ENCODE data around the gene SPDYE2.
"Not testable (repeated sequence)": the region's sequence is repeated elsewhere in the genome, so short reads cannot be mapped to it uniquely, and the experiment has no call there.

SPDYE2 gene

GRCh38 chr7:102527822-102528793 is 22.9 kb upstream of the SPDYE2 start:
- DNase-seq (ENCODE audit: low read depth in 1 of 2, low spot score in 1 of 2); in situ Hi-C loops (cut with HindIII; ENCODE audit: low pct_unique_long_range_greater_than_20kb, low sequenced_read_pairs): not testable (repeated sequence)

- DNase-seq (ENCODE audit: low read depth in 1 of 2, low spot score in 1 of 2); in situ Hi-C loops (cut with HindIII; ENCODE audit: low pct_unique_long_range_greater_than_20kb, low sequenced_read_pairs): not testable (repeated sequence)
Measured at GRCh38 chr7:102531583-102531982, 19.4 kb upstream of the SPDYE2 start.

GRCh38 chr7:102532127-102532526 is 18.9 kb upstream of the SPDYE2 start:
- in situ Hi-C loops (cut with HindIII; ENCODE audit: low pct_unique_long_range_greater_than_20kb, low sequenced_read_pairs); DNase-seq (ENCODE audit: low read depth in 1 of 2, low spot score in 1 of 2): not testable (repeated sequence)

GRCh38 chr7:102535062-102535615 is 15.9 kb upstream of the SPDYE2 start:
- in situ Hi-C loops (cut with HindIII; ENCODE audit: low pct_unique_long_range_greater_than_20kb, low sequenced_read_pairs); DNase-seq (ENCODE audit: low read depth in 1 of 2, low spot score in 1 of 2): not testable (repeated sequence)

- DNase-seq (ENCODE audit: low read depth in 1 of 2, low spot score in 1 of 2); in situ Hi-C loops (cut with HindIII; ENCODE audit: low pct_unique_long_range_greater_than_20kb, low sequenced_read_pairs): not testable (repeated sequence)
Measured at GRCh38 chr7:102540604-102541003, 10.4 kb upstream of the SPDYE2 start.

GRCh38 chr7:102542083-102542482 is 8.9 kb upstream of the SPDYE2 start:
- in situ Hi-C loops (cut with HindIII; ENCODE audit: low pct_unique_long_range_greater_than_20kb, low sequenced_read_pairs), result not testable (repeated sequence)

GRCh38 chr7:102542771-102543170 is 8.3 kb upstream of the SPDYE2 start:
- in situ Hi-C loops (cut with HindIII; ENCODE audit: low pct_unique_long_range_greater_than_20kb, low sequenced_read_pairs); DNase-seq (ENCODE audit: low read depth in 1 of 2, low spot score in 1 of 2): not testable (repeated sequence)

More at GRCh38 chr7:102542083-102542482, 8.9 kb upstream of the SPDYE2 start:
- not testable (repeated sequence) for DNase-seq (ENCODE audit: low read depth in 1 of 2, low spot score in 1 of 2)

- DNase-seq (ENCODE audit: low read depth in 1 of 2, low spot score in 1 of 2); in situ Hi-C loops (cut with HindIII; ENCODE audit: low pct_unique_long_range_greater_than_20kb, low sequenced_read_pairs): not testable (repeated sequence)
Measured at GRCh38 chr7:102543596-102543995, 7.4 kb upstream of the SPDYE2 start, which contains the start of gene UPK3BL2. Gene UPK3BL2, minus strand, starts transcription at chr7:102543696. Its CDS starts 60 bp downstream, at chr7:102543636.

GRCh38 chr7:102544372-102544771 is 6.7 kb upstream of the SPDYE2 start:
- DNase-seq (ENCODE audit: low read depth in 1 of 2, low spot score in 1 of 2); in situ Hi-C loops (cut with HindIII; ENCODE audit: low pct_unique_long_range_greater_than_20kb, low sequenced_read_pairs): not testable (repeated sequence)

GRCh38 chr7:102545288-102545687 is 5.7 kb upstream of the SPDYE2 start:
- DNase-seq (ENCODE audit: low read depth in 1 of 2, low spot score in 1 of 2); in situ Hi-C loops (cut with HindIII; ENCODE audit: low pct_unique_long_range_greater_than_20kb, low sequenced_read_pairs): not testable (repeated sequence)

- DNase-seq (ENCODE audit: low read depth in 1 of 2, low spot score in 1 of 2); in situ Hi-C loops (cut with HindIII; ENCODE audit: low pct_unique_long_range_greater_than_20kb, low sequenced_read_pairs): not testable (repeated sequence)
Measured at GRCh38 chr7:102546353-102546752, 4.7 kb upstream of the SPDYE2 start.

- DNase-seq (ENCODE audit: low read depth in 1 of 2, low spot score in 1 of 2); in situ Hi-C loops (cut with HindIII; ENCODE audit: low pct_unique_long_range_greater_than_20kb, low sequenced_read_pairs): not testable (repeated sequence)
Measured at GRCh38 chr7:102568620-102569019, 17.6 kb downstream of the SPDYE2 start.

GRCh38 chr7:102572261-102573239 is 21.5 kb downstream of the SPDYE2 start, which contains the start of gene POLR2J3:
Gene POLR2J3, minus strand, starts transcription at chr7:102572583. Its CDS starts 62 bp downstream, at chr7:102572521.
- in situ Hi-C loops (cut with HindIII; ENCODE audit: low pct_unique_long_range_greater_than_20kb, low sequenced_read_pairs), result not testable (repeated sequence)
- peak in 1 of 2 experiments; percentile 69 for DNase-seq (ENCODE audit: low read depth in 1 of 2, low spot score in 1 of 2)

- in situ Hi-C loops (cut with HindIII; ENCODE audit: low pct_unique_long_range_greater_than_20kb, low sequenced_read_pairs); DNase-seq (ENCODE audit: low read depth in 1 of 2, low spot score in 1 of 2): not testable (repeated sequence)
Measured at GRCh38 chr7:102574607-102575006, 23.6 kb downstream of the SPDYE2 start.

- DNase-seq (ENCODE audit: low read depth in 1 of 2, low spot score in 1 of 2); in situ Hi-C loops (cut with HindIII; ENCODE audit: low pct_unique_long_range_greater_than_20kb, low sequenced_read_pairs): not testable (repeated sequence)
Measured at GRCh38 chr7:102576363-102576762, 25.3 kb downstream of the SPDYE2 start.

- DNase-seq (ENCODE audit: low read depth in 1 of 2, low spot score in 1 of 2); in situ Hi-C loops (cut with HindIII; ENCODE audit: low pct_unique_long_range_greater_than_20kb, low sequenced_read_pairs): not testable (repeated sequence)
Measured at GRCh38 chr7:102577315-102578240, 26.6 kb downstream of the SPDYE2 start.

Data from T47D (cell line).